ENCODE measurements around the gene RASL11A.

The RASL11A gene

DNA sequence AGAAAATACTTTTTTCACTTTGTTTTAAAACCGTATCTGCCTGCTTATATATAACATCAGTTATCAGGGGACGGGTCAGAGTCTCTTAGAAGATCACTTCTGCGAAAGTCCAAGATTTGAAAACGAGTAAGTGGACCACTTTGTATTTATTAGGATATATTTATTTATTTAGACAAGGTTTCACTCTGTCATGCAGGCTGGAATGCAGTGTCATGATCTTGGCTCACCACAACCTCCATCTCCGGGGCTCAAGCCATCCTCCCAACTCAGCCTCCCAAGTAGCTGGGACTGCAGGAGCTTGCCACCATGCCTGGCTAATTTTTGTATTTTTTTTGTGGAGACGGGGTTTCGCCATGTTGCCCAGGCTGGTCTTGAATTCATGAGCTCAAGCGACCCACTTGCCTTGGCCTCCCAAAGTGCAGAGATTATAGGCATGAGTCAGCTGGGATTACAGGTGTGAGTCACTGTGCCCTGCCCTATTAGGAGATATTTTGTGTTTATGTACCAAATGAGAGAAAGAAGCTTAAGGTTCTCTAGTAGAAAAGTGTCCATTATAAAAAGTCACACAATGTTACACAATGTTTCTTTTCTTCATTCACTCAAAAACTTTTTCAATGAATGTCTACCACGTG lies 39.5 kb downstream of the RASL11A start:
- Histone ChIP-seq H3K4me1 (ENCODE audit: low read length) (no peaks in the 10 kb centered on the region), H3F3A (ENCODE audit: insufficient read depth, low read length) (no peaks in the 10 kb centered on the region), H3K79me2 (ENCODE audit: low read length) (no peaks in the 10 kb centered on the region), H3K36me3 (replicated peaks; ENCODE audit: insufficient read depth, low read length) (no peaks in the 10 kb centered on the region), H3K4me3 (ENCODE audit: low read length) (no peak overlapping the region), H3K9me3 (replicated peaks; ENCODE audit: insufficient read depth, low read length) (no peaks in the 10 kb centered on the region), H3K27ac (ENCODE audit: low read length) (no peak overlapping the region), H2AFZ (ENCODE audit: low read length) (no peak overlapping the region), H3K9me2 (replicated peaks; ENCODE audit: insufficient read depth, low read length) (no peaks in the 10 kb centered on the region), H4K20me1 (ENCODE audit: insufficient read depth, low read length) (no peaks in the 10 kb centered on the region), H3K27me3 (replicated peaks; ENCODE audit: insufficient read depth, low read length) (no peaks in the 10 kb centered on the region), H3K9ac (ENCODE audit: low read length) (no peak overlapping the region), H3K4me2 (ENCODE audit: low read depth, low read length) (no peak overlapping the region)
- TF ChIP-seq EZH2phosphoT487 (IDR thresholded peaks at IDR 0.05; ENCODE audit: low read length) (no peak), EZH2 (optimal IDR thresholded peaks at IDR 0.05; ENCODE audit: low read depth, low read length) (no peak)
- TF ChIP-seq, protein P1, sequence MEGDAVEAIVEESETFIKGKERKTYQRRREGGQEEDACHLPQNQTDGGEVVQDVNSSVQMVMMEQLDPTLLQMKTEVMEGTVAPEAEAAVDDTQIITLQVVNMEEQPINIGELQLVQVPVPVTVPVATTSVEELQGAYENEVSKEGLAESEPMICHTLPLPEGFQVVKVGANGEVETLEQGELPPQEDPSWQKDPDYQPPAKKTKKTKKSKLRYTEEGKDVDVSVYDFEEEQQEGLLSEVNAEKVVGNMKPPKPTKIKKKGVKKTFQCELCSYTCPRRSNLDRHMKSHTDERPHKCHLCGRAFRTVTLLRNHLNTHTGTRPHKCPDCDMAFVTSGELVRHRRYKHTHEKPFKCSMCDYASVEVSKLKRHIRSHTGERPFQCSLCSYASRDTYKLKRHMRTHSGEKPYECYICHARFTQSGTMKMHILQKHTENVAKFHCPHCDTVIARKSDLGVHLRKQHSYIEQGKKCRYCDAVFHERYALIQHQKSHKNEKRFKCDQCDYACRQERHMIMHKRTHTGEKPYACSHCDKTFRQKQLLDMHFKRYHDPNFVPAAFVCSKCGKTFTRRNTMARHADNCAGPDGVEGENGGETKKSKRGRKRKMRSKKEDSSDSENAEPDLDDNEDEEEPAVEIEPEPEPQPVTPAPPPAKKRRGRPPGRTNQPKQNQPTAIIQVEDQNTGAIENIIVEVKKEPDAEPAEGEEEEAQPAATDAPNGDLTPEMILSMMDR (IDR thresholded peaks at IDR 0.05; ENCODE audit: low read length): no peak
- DNase-seq: no peak

DNA sequence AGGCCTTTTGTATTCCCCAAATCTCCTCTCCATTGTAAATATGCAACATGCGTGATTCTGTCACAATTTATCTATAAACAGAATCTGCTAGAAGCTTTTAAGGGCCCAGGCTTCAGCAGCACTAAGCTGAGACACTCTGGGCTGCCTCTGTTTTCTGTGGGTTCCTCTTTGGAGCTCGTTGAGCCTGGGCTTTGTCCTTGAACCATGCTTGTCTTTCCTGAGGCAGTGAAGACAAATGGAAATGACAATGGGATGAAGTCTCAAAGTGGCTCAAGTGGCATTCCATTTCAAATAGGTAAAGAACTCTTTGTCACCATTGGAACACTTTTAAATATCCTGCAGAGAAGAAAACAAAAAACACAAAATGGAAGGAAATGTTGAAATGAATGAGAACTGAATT lies 40.3 kb downstream of the RASL11A start:
- Histone ChIP-seq H3K27me3 (replicated peaks; ENCODE audit: insufficient read depth, low read length) (no peaks in the 10 kb centered on the region), H3F3A (ENCODE audit: insufficient read depth, low read length) (no peaks in the 10 kb centered on the region), H2AFZ (ENCODE audit: low read length) (no peak overlapping the region), H3K9me2 (replicated peaks; ENCODE audit: insufficient read depth, low read length) (no peaks in the 10 kb centered on the region), H3K36me3 (replicated peaks; ENCODE audit: insufficient read depth, low read length) (no peaks in the 10 kb centered on the region), H3K9me3 (replicated peaks; ENCODE audit: insufficient read depth, low read length) (no peaks in the 10 kb centered on the region), H4K20me1 (ENCODE audit: insufficient read depth, low read length) (no peaks in the 10 kb centered on the region), H3K4me2 (ENCODE audit: low read depth, low read length) (no peak overlapping the region), H3K27ac (ENCODE audit: low read length) (no peak overlapping the region), H3K9ac (ENCODE audit: low read length) (no peak overlapping the region), H3K4me1 (ENCODE audit: low read length) (no peaks in the 10 kb centered on the region), H3K4me3 (ENCODE audit: low read length) (no peak overlapping the region), H3K79me2 (ENCODE audit: low read length) (no peaks in the 10 kb centered on the region)
- DNase-seq: no peak
- TF ChIP-seq EZH2 (optimal IDR thresholded peaks at IDR 0.05; ENCODE audit: low read depth, low read length) (no peak), EZH2phosphoT487 (IDR thresholded peaks at IDR 0.05; ENCODE audit: low read length) (no peak)
- TF ChIP-seq, protein P1 (IDR thresholded peaks at IDR 0.05; ENCODE audit: low read length): no peak

DNA sequence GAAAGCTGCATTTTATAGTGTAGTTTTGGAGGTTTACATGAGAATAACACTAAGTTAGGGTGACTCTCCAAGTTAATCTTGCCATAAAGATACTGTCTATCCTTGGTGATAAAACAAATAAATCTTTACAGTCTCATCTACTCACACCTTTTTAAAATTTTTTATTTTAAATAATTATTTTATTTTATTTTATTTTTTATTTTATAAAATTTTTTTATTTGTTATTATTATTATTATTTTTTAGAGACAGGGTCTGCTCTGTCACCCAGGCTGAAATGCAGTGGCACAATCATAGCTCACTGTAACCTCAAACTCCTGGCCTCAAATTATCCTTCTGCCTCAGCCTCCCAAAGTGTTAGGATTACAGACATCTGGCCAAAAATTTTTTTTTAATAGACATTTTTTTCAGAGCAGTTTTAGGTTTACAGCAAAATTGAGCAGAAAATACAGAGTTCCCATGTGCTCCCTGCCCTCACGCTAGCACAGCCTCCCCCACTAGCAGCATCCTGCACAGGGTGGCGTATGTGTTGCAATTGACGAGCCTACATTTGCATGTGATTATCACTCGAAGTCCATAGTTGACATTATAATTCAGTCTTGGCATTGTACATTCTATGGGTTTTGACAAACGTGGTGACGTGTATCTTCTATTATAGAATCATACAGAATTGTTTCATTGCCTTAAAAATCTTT lies 41.0 kb downstream of the RASL11A start:
- no peak overlapping the region for H2AFZ ChIP-seq (ENCODE audit: low read length)
- no peak overlapping the region for H3K4me3 ChIP-seq (ENCODE audit: low read length)
- H3K4me2 ChIP-seq (ENCODE audit: low read depth, low read length): no peak overlapping the region
- H3K27ac ChIP-seq (ENCODE audit: low read length): no peak overlapping the region
- H3K4me1 ChIP-seq (ENCODE audit: low read length): no peaks in the 10 kb centered on the region
- H3K27me3 ChIP-seq (replicated peaks; ENCODE audit: insufficient read depth, low read length): no peaks in the 10 kb centered on the region
- no peaks in the 10 kb centered on the region for H3K9me3 ChIP-seq (replicated peaks; ENCODE audit: insufficient read depth, low read length)
- no peaks in the 10 kb centered on the region for H3K9me2 ChIP-seq (replicated peaks; ENCODE audit: insufficient read depth, low read length)
- H4K20me1 ChIP-seq (ENCODE audit: insufficient read depth, low read length): no peaks in the 10 kb centered on the region
- H3F3A ChIP-seq (ENCODE audit: insufficient read depth, low read length): no peaks in the 10 kb centered on the region
- H3K9ac ChIP-seq (ENCODE audit: low read length): no peak overlapping the region
- no peak for TF ChIP-seq EZH2 (optimal IDR thresholded peaks at IDR 0.05; ENCODE audit: low read depth, low read length)
- TF ChIP-seq, protein P1 (IDR thresholded peaks at IDR 0.05; ENCODE audit: low read length): no peak
- TF ChIP-seq EZH2phosphoT487 (IDR thresholded peaks at IDR 0.05; ENCODE audit: low read length): no peak
- no peak for DNase-seq
- H3K79me2 ChIP-seq (ENCODE audit: low read length): no peaks in the 10 kb centered on the region
- no peaks in the 10 kb centered on the region for H3K36me3 ChIP-seq (replicated peaks; ENCODE audit: insufficient read depth, low read length)
